ENCODE measurements around the gene DPP10.

DNA sequence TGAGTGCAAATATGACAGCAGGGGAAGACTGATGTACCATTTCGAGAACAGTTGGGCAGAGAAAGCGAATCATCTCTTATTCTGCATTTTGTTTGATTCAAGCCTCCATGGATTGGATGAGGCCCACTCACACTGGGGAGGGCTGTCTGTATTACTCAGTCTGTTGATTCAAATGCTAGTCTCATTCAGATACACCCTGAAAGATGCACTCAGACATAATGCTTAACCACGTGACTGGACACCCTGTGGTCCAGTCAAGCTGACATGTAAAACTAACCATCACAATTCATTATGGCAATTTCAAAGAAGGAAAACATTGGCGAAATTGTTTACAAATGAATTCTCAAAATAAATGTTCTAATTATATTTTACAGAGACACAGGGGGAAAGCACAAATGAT, 1210.2 kb downstream of the DPP10 start:
- TF ChIP-seq, protein P1, sequence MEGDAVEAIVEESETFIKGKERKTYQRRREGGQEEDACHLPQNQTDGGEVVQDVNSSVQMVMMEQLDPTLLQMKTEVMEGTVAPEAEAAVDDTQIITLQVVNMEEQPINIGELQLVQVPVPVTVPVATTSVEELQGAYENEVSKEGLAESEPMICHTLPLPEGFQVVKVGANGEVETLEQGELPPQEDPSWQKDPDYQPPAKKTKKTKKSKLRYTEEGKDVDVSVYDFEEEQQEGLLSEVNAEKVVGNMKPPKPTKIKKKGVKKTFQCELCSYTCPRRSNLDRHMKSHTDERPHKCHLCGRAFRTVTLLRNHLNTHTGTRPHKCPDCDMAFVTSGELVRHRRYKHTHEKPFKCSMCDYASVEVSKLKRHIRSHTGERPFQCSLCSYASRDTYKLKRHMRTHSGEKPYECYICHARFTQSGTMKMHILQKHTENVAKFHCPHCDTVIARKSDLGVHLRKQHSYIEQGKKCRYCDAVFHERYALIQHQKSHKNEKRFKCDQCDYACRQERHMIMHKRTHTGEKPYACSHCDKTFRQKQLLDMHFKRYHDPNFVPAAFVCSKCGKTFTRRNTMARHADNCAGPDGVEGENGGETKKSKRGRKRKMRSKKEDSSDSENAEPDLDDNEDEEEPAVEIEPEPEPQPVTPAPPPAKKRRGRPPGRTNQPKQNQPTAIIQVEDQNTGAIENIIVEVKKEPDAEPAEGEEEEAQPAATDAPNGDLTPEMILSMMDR (IDR thresholded peaks at IDR 0.05) = no peak
- TF ChIP-seq POLR2A (IDR thresholded peaks at IDR 0.05) = no peak

All from esophagus squamous epithelium (tissue), 4 donors.